ENCODE results near the gene C6orf15.

GRCh38 chr6:31092769-31093505 is 19.4 kb downstream of the C6orf15 start:
- TF ChIP-seq CTCF (IDR thresholded peaks at IDR 0.05 in 8 of 11, conservative IDR thresholded peaks at IDR 0.05 in 3 of 11) (no peak), POLR2A (IDR thresholded peaks at IDR 0.05) (no peak)

Measured in spleen (tissue), 7 donors.